Duodenal mucosa (tissue), 2 donors: Measurements from ENCODE around the gene THADA.

Experiments
- H3K27ac ChIP-seq: one replicate; pipeline ENCODE4 v1.7.0; 2013; ENCODE audit warnings: low read depth, low read length
- H3K27me3 ChIP-seq, 2 donors: one replicate each; pipeline ENCODE4 v1.7.0; 2013; ENCODE audit warnings: low read length in 2 of 2, control low read depth in 1 of 2; ENCODE audit not compliant: insufficient read depth in 2 of 2, control insufficient read depth in 1 of 2
- H3K36me3 ChIP-seq, 2 donors: one replicate each; pipeline ENCODE4 v1.7.0; 2013; ENCODE audit warnings: low read length in 2 of 2, control low read depth in 1 of 2; ENCODE audit not compliant: insufficient read depth in 2 of 2, control insufficient read depth in 1 of 2
- H3K4me1 ChIP-seq, 2 donors: one replicate each; pipeline ENCODE4 v1.7.0; 2013; ENCODE audit warnings: low read length in 2 of 2, control low read depth in 1 of 2; ENCODE audit not compliant: insufficient read depth in 2 of 2, control insufficient read depth in 1 of 2
- H3K4me3 ChIP-seq, 2 donors: one replicate each; pipeline ENCODE4 v1.7.0; 2013; ENCODE audit warnings: low read length in 2 of 2, low read depth in 1 of 2
- H3K9ac ChIP-seq, 2 donors: one replicate each; pipeline ENCODE4 v1.7.0; 2013; ENCODE audit warnings: low read length in 2 of 2, low read depth in 1 of 2
- H3K9me3 ChIP-seq, 2 donors: one replicate each; pipeline ENCODE4 v1.7.0; 2013; ENCODE audit warnings: low read length in 2 of 2, control low read depth in 1 of 2; ENCODE audit not compliant: control insufficient read depth in 1 of 2

Gene THADA

GRCh38 chr2:43225788-43226557 lies 369.9 kb downstream of the THADA start:
- Histone ChIP-seq H3K4me1 (peaks cover 31 to 34% of the 10 kb centered on the region in 2 donors), H3K36me3 (peaks cover 27 to 38% of the 10 kb centered on the region in 2 donors), H3K4me3 (peak overlapping the region; percentile 91 to 97), H3K9ac (peak overlapping the region; percentile 79 to 97), H3K9me3 (no peaks in the 10 kb centered on the region), H3K27ac (peak overlapping the region; percentile 99), H3K27me3 (no peaks in the 10 kb centered on the region)

- Histone ChIP-seq H3K4me1 (peaks cover 37 to 38% of the 10 kb centered on the region in 2 donors), H3K27ac (peak overlapping the region; percentile 99), H3K36me3 (peaks cover 24 to 35% of the 10 kb centered on the region in 2 donors), H3K4me3 (peak overlapping the region; percentile 91 to 97), H3K27me3 (no peaks in the 10 kb centered on the region), H3K9me3 (no peaks in the 10 kb centered on the region), H3K9ac (peak overlapping the region; percentile 79 to 97)
Observed at GRCh38 chr2:43225093-43225787, 370.6 kb downstream of the THADA start.

GRCh38 chr2:43224571-43225092 lies 371.2 kb downstream of the THADA start:
- peaks cover 38 to 40% of the 10 kb centered on the region in 2 donors for H3K4me1 ChIP-seq
- H3K4me3 ChIP-seq, result peak overlapping the region; percentile 91 to 97
- peaks cover 24 to 35% of the 10 kb centered on the region in 2 donors for H3K36me3 ChIP-seq
- H3K27ac ChIP-seq, result peak overlapping the region; percentile 99
- H3K9ac ChIP-seq, result peak overlapping the region; percentile 79 to 97
- H3K9me3 ChIP-seq, result no peaks in the 10 kb centered on the region
- H3K27me3 ChIP-seq, result no peaks in the 10 kb centered on the region

- peaks cover 24 to 35% of the 10 kb centered on the region in 2 donors for H3K36me3 ChIP-seq
- H3K27ac ChIP-seq, result peak overlapping the region; percentile 99
- peaks cover 39 to 42% of the 10 kb centered on the region in 2 donors for H3K4me1 ChIP-seq
- peak overlapping the region; percentile 79 to 91 for H3K9ac ChIP-seq
- H3K4me3 ChIP-seq, result peak overlapping the region; percentile 91 to 97
- H3K27me3 ChIP-seq, result no peaks in the 10 kb centered on the region
- no peaks in the 10 kb centered on the region for H3K9me3 ChIP-seq
Observed at GRCh38 chr2:43224131-43224570, 371.7 kb downstream of the THADA start.

- peaks cover 38 to 42% of the 10 kb centered on the region in 2 donors for H3K4me1 ChIP-seq
- H3K4me3 ChIP-seq, result peak overlapping the region; percentile 91 to 97
- H3K36me3 ChIP-seq, result peaks cover 24 to 35% of the 10 kb centered on the region in 2 donors
- H3K9me3 ChIP-seq, result no peaks in the 10 kb centered on the region
- H3K9ac ChIP-seq, result peak overlapping the region; percentile 79 to 91
- H3K27ac ChIP-seq, result peak overlapping the region; percentile 99
- H3K27me3 ChIP-seq, result no peaks in the 10 kb centered on the region
Observed at GRCh38 chr2:43223521-43224001, 372.3 kb downstream of the THADA start.

- no peaks in the 10 kb centered on the region for H3K27me3 ChIP-seq
- peaks cover 38 to 42% of the 10 kb centered on the region in 2 donors for H3K4me1 ChIP-seq
- peak overlapping the region; percentile 98 for H3K27ac ChIP-seq
- H3K4me3 ChIP-seq, result peak overlapping the region; percentile 91 to 97
- no peaks in the 10 kb centered on the region for H3K9me3 ChIP-seq
- peaks cover 24 to 35% of the 10 kb centered on the region in 2 donors for H3K36me3 ChIP-seq
- peak overlapping the region; percentile 79 to 91 for H3K9ac ChIP-seq
Observed at GRCh38 chr2:43222475-43223309, 373.1 kb downstream of the THADA start.

- peak overlapping the region; percentile 98 for H3K27ac ChIP-seq
- H3K4me3 ChIP-seq, result peak overlapping the region; percentile 91 to 97
- peak overlapping the region; percentile 79 to 91 for H3K9ac ChIP-seq
- H3K4me1 ChIP-seq, result peaks cover 40 to 44% of the 10 kb centered on the region in 2 donors
- no peaks in the 10 kb centered on the region for H3K9me3 ChIP-seq
- H3K27me3 ChIP-seq, result no peaks in the 10 kb centered on the region
- peaks cover 24 to 35% of the 10 kb centered on the region in 2 donors for H3K36me3 ChIP-seq
Observed at GRCh38 chr2:43221763-43222474, 373.9 kb downstream of the THADA start.

GRCh38 chr2:43221124-43221762 lies 374.6 kb downstream of the THADA start:
- no peaks in the 10 kb centered on the region for H3K9me3 ChIP-seq
- no peaks in the 10 kb centered on the region for H3K27me3 ChIP-seq
- peak overlapping the region; percentile 98 for H3K27ac ChIP-seq
- H3K4me3 ChIP-seq, result peak overlapping the region; percentile 91 to 97
- peak overlapping the region; percentile 79 to 91 for H3K9ac ChIP-seq
- H3K36me3 ChIP-seq, result peaks cover 24 to 35% of the 10 kb centered on the region in 2 donors
- peaks cover 40 to 44% of the 10 kb centered on the region in 2 donors for H3K4me1 ChIP-seq

- Histone ChIP-seq H3K27ac (peak overlapping the region; percentile 98), H3K9ac (peak overlapping the region; percentile 79 to 91), H3K9me3 (no peaks in the 10 kb centered on the region), H3K27me3 (no peaks in the 10 kb centered on the region), H3K36me3 (peaks cover 24 to 35% of the 10 kb centered on the region in 2 donors), H3K4me1 (peaks cover 40 to 44% of the 10 kb centered on the region in 2 donors), H3K4me3 (peak overlapping the region; percentile 91 to 97)
Observed at GRCh38 chr2:43220760-43221123, 375.1 kb downstream of the THADA start.
